GM12892 (cell line): ENCODE data around the gene PARVB.

Experiments
- POLR2A ChIP-seq: IDR thresholded peaks from 2 replicates; pipeline ENCODE4 v1.6.1; 2011; ENCODE audit warnings: low read depth, low read length, control low read depth
- POLR2AphosphoS5 ChIP-seq: IDR thresholded peaks from 2 replicates; pipeline ENCODE4 v1.6.1; 2011; ENCODE audit warnings: low read depth, low read length, control low read depth
- TAF1 ChIP-seq: IDR thresholded peaks from 2 replicates; pipeline ENCODE4 v1.6.1; 2011; ENCODE audit warnings: low read depth, mild to moderate bottlenecking, control low read depth, low read length, borderline replicate concordance

DNA sequence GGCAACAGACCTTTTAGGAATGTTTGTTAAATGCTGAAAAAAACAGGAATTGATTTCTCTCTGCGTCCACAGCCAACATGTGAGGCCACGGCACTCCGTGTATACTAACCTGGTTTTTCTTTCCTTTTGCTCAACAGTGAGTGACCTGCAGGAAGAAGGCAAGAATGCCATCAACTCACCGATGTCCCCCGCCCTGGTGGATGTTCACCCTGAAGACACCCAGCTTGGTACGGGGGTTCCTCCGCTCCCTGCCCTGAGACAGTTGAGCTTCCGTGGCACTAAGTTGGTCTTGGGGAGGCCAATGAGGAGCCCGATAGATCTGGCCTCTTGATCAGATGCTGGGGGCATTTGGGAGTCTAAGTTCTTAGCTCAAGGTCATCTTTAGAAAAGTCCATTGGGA is 69.7 kb downstream of the PARVB start:
- TF ChIP-seq POLR2A (no peak), TAF1 (no peak), POLR2AphosphoS5 (no peak)
